ENCODE measurements around the gene SERPINA9.

- no peak for TF ChIP-seq POLR2A (IDR thresholded peaks at IDR 0.05; ENCODE audit: extremely low read depth, insufficient read length)
- TF ChIP-seq CTCF (IDR thresholded peaks at IDR 0.05; ENCODE audit: low read depth, low read length): no peak
- TF ChIP-seq MYC (IDR thresholded peaks at IDR 0.05; ENCODE audit: low read depth, low read length): no peak
These were observed 9.2 kb downstream of the SERPINA9 start for GRCh38 chr14:94466706-94467370.
